Measurements from ENCODE around the gene RER1. TPM values are rescaled to one million over a fixed set of nuclear protein-coding genes. Genes with fewer than 3 reads are reported as not detected.
A peak's percentile ranks its signal among the peaks of the same experiment; 100 is the strongest.

The RER1 gene
- total RNA-seq, 1 experiment from 2014 or later = 110 TPM

GRCh38 chr1:2418791-2419320, 27.2 kb downstream of the RER1 start:
- Histone ChIP-seq H3K56ac (ENCODE audit: insufficient read length, low read depth, low read length) (no peak overlapping the region), H2AFZ (ENCODE audit: low read length) (no peak overlapping the region), H3K9ac (ENCODE audit: extremely low read depth, insufficient read length, low read length) (no peak overlapping the region), H4K91ac (ENCODE audit: insufficient read length, low read depth, low read length) (no peak overlapping the region), H3K79me1 (ENCODE audit: insufficient read depth, low read depth, low read length, poor library complexity, severe bottlenecking) (no peaks in the 10 kb centered on the region), H3K18ac (ENCODE audit: insufficient read length, low read depth, low read length) (no peak overlapping the region), H3K9me3 (ENCODE audit: control insufficient read depth, low read depth, low read length) (no peaks in the 10 kb centered on the region), H2BK5ac (ENCODE audit: insufficient read length, low read length) (no peak overlapping the region), H3K23ac (ENCODE audit: insufficient read length, low read depth, low read length) (no peak overlapping the region), H3K4ac (ENCODE audit: low read depth, low read length) (no peak overlapping the region), H2BK15ac (ENCODE audit: low read depth, low read length) (no peak overlapping the region), H4K5ac (ENCODE audit: insufficient read length, low read depth, low read length) (no peak overlapping the region), H3K27ac (ENCODE audit: insufficient read length, low read depth, low read length) (no peak overlapping the region), H3K27me3 (ENCODE audit: insufficient read depth, low read length) (no peaks in the 10 kb centered on the region), H2BK120ac (ENCODE audit: low read depth, low read length, poor library complexity, severe bottlenecking) (no peak overlapping the region), H2BK20ac (ENCODE audit: low read depth, low read length, poor library complexity, severe bottlenecking) (no peak overlapping the region), H2BK12ac (ENCODE audit: insufficient read length, low read depth, low read length) (no peak overlapping the region), H3K4me2 (ENCODE audit: insufficient read depth, insufficient read length, low read length) (no peak overlapping the region), H3K14ac (ENCODE audit: insufficient read depth, low read length) (peak overlapping the region; percentile 56; the same call in 1 of the 2 replicates), H3T11ph (ENCODE audit: low read length) (no peak overlapping the region), H3K4me1 (ENCODE audit: insufficient read depth, low read length) (no peaks in the 10 kb centered on the region), H3K23me2 (ENCODE audit: insufficient read length, low read depth, low read length, poor library complexity, severe bottlenecking) (no peaks in the 10 kb centered on the region), H3K79me2 (ENCODE audit: insufficient read depth, low read length) (no peaks in the 10 kb centered on the region), H4K20me1 (ENCODE audit: control insufficient read depth, insufficient read depth, insufficient read length) (no peaks in the 10 kb centered on the region), H2AK5ac (ENCODE audit: insufficient read length, low read length) (no peak overlapping the region), H4K8ac (replicated peaks; ENCODE audit: insufficient read length, low read depth, low read length) (no peak overlapping the region)
- Mint-ChIP-seq H3K36me3 (ENCODE audit: insufficient read depth in 1 of 3, low read depth in 3 of 3) (no peaks in the 10 kb centered on the region), H3K9me3 (peaks cover 11 to 13% of the 10 kb centered on the region in 2 experiments; a peak in 4 of 5 replicates), H3K4me1 (peaks cover 13% of the 10 kb centered on the region in 2 experiments), H3K27ac (peak overlapping the region in 1 of 3 experiments; percentile 33; a peak in 1 of 7 replicates), H3K27me3 (ENCODE audit: low read depth) (peaks cover 65% of the 10 kb centered on the region), H3K4me3 (no peak overlapping the region)
- no CpG with 5 or more reads among the region's 16 CpGs for WGBS (ENCODE audit: extremely low coverage, insufficient read length, low lambda C conversion rate)
- no peak for TF ChIP-seq CTCF (conservative IDR thresholded peaks at IDR 0.05)
- DNase-seq = no peak
